OCI-LY7 (cell line): ENCODE measurements around the gene USP38. TPM values are rescaled to one million over a fixed set of nuclear protein-coding genes. Genes with fewer than 3 reads are reported as not detected.

Experiments
- Bru-seq: library from RNA; stranded (reverse); fragments of 400-500 nt; gene quantifications from one replicate; lab custom pipeline; 2021; lab: Mats Ljungman, UMichigan
- BruChase-seq, 2 experiments: library from RNA; stranded (reverse); fragments of 400-500 nt; gene quantifications; one replicate each; lab custom pipeline; 2021; lab: Mats Ljungman, UMichigan
- BruUV-seq: library from RNA; stranded (reverse); fragments of 400-500 nt; replicated peaks from 2 replicates; lab custom pipeline; 2021; lab: Mats Ljungman, UMichigan
- CTCF ChIA-PET: fragments of 300-600 bp; sonication (Branson Sonifier 250); formaldehyde crosslinking; loops from one replicate; lab custom pipeline; 2022; ENCODE audit warnings: antibody characterized with exemption; ENCODE audit not compliant: unreplicated experiment; lab: Charles Lee
- POLR2A ChIA-PET: fragments of 300-600 bp; sonication (Branson Sonifier 250); formaldehyde crosslinking; loops from one replicate; lab custom pipeline; 2022; ENCODE audit warnings: antibody characterized with exemption; lab: Charles Lee
- DNase-seq: peaks from one replicate; pipeline ENCODE4 v3.0.0-alpha.2; 2015; ENCODE audit warnings: low spot score
- H2AFZ ChIP-seq: fragments of 200-600 bp; sonication (generic), shearing (Covaris generic); 2 replicates; pipeline ENCODE4 v1.6.1; 2014; ENCODE audit warnings: mild to moderate bottlenecking, antibody characterized with exemption, low read length, moderate library complexity
- H3K27ac ChIP-seq: fragments of 200-600 bp; sonication (generic); 2 replicates; pipeline ENCODE4 v1.5.1; 2014; ENCODE audit warnings: mixed run types, low read depth, mild to moderate bottlenecking, moderate library complexity, low read length, inconsistent platforms; ENCODE audit not compliant: poor library complexity, severe bottlenecking
- H3K36me3 ChIP-seq: fragments of 200-600 bp; sonication (generic); 2 replicates; pipeline ENCODE4 v1.6.1; 2014; ENCODE audit warnings: mild to moderate bottlenecking, antibody characterized with exemption, low read length, moderate library complexity, mixed read lengths; ENCODE audit not compliant: insufficient read depth
- H3K4me1 ChIP-seq: fragments of 200-600 bp; sonication (generic); 2 replicates; pipeline ENCODE4 v1.5.1; 2014; ENCODE audit warnings: mild to moderate bottlenecking, low read length; ENCODE audit not compliant: insufficient read depth, poor library complexity, severe bottlenecking
- H3K4me2 ChIP-seq: fragments of 200-600 bp; sonication (generic); 2 replicates; pipeline ENCODE4 v1.6.1; 2014; ENCODE audit warnings: mild to moderate bottlenecking, low read length
- H3K4me3 ChIP-seq: fragments of 200-600 bp; sonication (generic); 2 replicates; pipeline ENCODE4 v1.5.1; 2014; ENCODE audit warnings: mild to moderate bottlenecking, low read depth, low read length; ENCODE audit not compliant: poor library complexity, severe bottlenecking
- H3K79me2 ChIP-seq: fragments of 200-600 bp; sonication (generic); 2 replicates; pipeline ENCODE4 v1.6.1; 2016; ENCODE audit warnings: low read depth, mild to moderate bottlenecking, low read length, moderate library complexity, mixed read lengths; ENCODE audit not compliant: insufficient read depth
- H3K9me2 ChIP-seq: fragments of 200-600 bp; sonication (generic); 2 replicates; pipeline ENCODE4 v1.6.1; 2016; ENCODE audit warnings: mild to moderate bottlenecking, low read length, mixed read lengths; ENCODE audit not compliant: insufficient read depth
- H3K9me3 ChIP-seq: fragments of 200-600 bp; sonication (generic); 2 replicates; pipeline ENCODE4 v1.6.1; 2014; ENCODE audit warnings: mild to moderate bottlenecking, mixed run types, low read length, mixed read lengths
- H4K20me1 ChIP-seq: fragments of 200-600 bp; sonication (generic); 2 replicates; pipeline ENCODE4 v1.6.1; 2014; ENCODE audit warnings: mild to moderate bottlenecking, antibody characterized with exemption, low read length, moderate library complexity, mixed read lengths; ENCODE audit not compliant: insufficient read depth
- CTCF ChIP-seq: fragments of 200-600 bp; sonication (generic); conservative IDR thresholded peaks from 2 replicates; pipeline ENCODE4 v1.5.1; 2014; ENCODE audit warnings: mild to moderate bottlenecking, antibody characterized with exemption, low read length, moderate library complexity, mixed read lengths
- EZH2phosphoT487 ChIP-seq: fragments of 200-600 bp; sonication (generic); IDR thresholded peaks from 2 replicates; pipeline ENCODE4 v1.6.1; 2018; ENCODE audit warnings: low read depth, borderline replicate concordance, mild to moderate bottlenecking, mixed run types, antibody characterized with exemption, low read length, moderate library complexity, mixed read lengths
- intact Hi-C: fragments of 100-400 bp; cut with micrococcal nuclease; formaldehyde crosslinking; loops from one replicate; pipeline ENCODE4 v1.10.0; 2022; ENCODE audit not compliant: unreplicated experiment
- long read RNA-seq: library from polyadenylated mRNA; stranded (forward); transcript quantifications from one replicate; pipeline ENCODE4 v2.0.0, GENCODE V29; 2022
- total RNA-seq, 2 experiments: library from RNA; depleted of rRNA in 1 of 2; stranded (reverse); fragments of >200 nt in 1 of 2; shearing (Covaris generic) in 1 of 2; gene quantifications; 2 replicates each; pipeline ENCODE4 v1.2.3, GENCODE V29; 2014 to 2022

The USP38 gene
- 21.8 and 23.6 TPM in 2 replicates for total RNA-seq (2014; rRNA removed; shearing (Covaris generic))
- 25.7 and 26.8 TPM in 2 replicates for total RNA-seq (2022)
- percentile 93 among the genes with signal in this experiment for Bru-seq, nascent RNA
- percentile 63 among the genes with signal in this experiment for BruChase-seq, experiment 1, labeled RNA remaining after a 6-hour chase
- BruChase-seq, experiment 2, labeled RNA remaining after a 2-hour chase, result percentile 91 among the genes with signal in this experiment
- long read RNA-seq, full-length matches to known transcripts, result 49 of 53 reads
- long read RNA-seq, partial matches to known transcripts, result 2 of 53 reads
- long read RNA-seq, other reads (novel, unspliced or antisense), result 2 of 53 reads

GRCh38 chr4:143184503-143185252 lies at the start of gene USP38:
TSS of gene USP38 (plus strand) at chr4:143184917. CDS start at chr4:143185451, 534 bp downstream.
- peaks cover 31% of the 10 kb centered on the region for H3K4me1 ChIP-seq
- H3K4me3 ChIP-seq, result peak within 1 kb of the TSS; percentile 94
- peak; percentile 90 for DNase-seq
- H3K79me2 ChIP-seq, result peaks cover 70% of the 10 kb centered on the region
- H3K9me2 ChIP-seq, result no peaks in the 10 kb centered on the region
- BruUV-seq, result no TSS peak
- H4K20me1 ChIP-seq, result peaks cover 37% of the 10 kb centered on the region
- H3K27ac ChIP-seq, result peak within 1 kb of the TSS; percentile 75
- ChIA-PET POLR2A (interaction anchor here (0.6 kb wide), 1 partner anchor 98 kb away, joined by 3 read pairs; no protein-coding TSS in a partner anchor), CTCF (no interaction called here)
- intact Hi-C loops, result loop anchor here (1.0 to 5.0 kb wide), 5 partner anchors 152 to 329 kb away; partner anchors contain the start of genes GAB1 and SMARCA5
- H3K9me3 ChIP-seq, result no peaks in the 10 kb centered on the region
- H3K36me3 ChIP-seq, result peaks cover 28% of the 10 kb centered on the region; the same call in 1 of the 2 replicates
- peak within 1 kb of the TSS; percentile 84 for H2AFZ ChIP-seq
- peak within 1 kb of the TSS; percentile 98 for H3K4me2 ChIP-seq
- TF ChIP-seq CTCF, result peak; percentile 46; the same call in 1 of the 2 replicates
- no peak for TF ChIP-seq EZH2phosphoT487

GRCh38 chr4:143135358-143135757 lies 49.4 kb upstream of the USP38 start:
- no peak for DNase-seq
- H3K9me2 ChIP-seq, result no peaks in the 10 kb centered on the region
- no peaks in the 10 kb centered on the region for H3K4me1 ChIP-seq
- no peaks in the 10 kb centered on the region for H3K36me3 ChIP-seq
- H4K20me1 ChIP-seq, result no peaks in the 10 kb centered on the region
- intact Hi-C loops, result no loop called here
- no peak overlapping the region for H3K4me3 ChIP-seq
- H2AFZ ChIP-seq, result no peak overlapping the region
- H3K9me3 ChIP-seq, result no peaks in the 10 kb centered on the region
- BruUV-seq, result no TSS peak
- no peak overlapping the region for H3K4me2 ChIP-seq
- TF ChIP-seq EZH2phosphoT487 (no peak), CTCF (no peak)
- CTCF ChIA-PET, result no interaction called here
- no peak overlapping the region for H3K27ac ChIP-seq
- H3K79me2 ChIP-seq, result no peaks in the 10 kb centered on the region
- POLR2A ChIA-PET, result no interaction called here
